ENCODE results near the gene COL8A1. TPM values are rescaled to one million over a fixed set of nuclear protein-coding genes. Genes with fewer than 3 reads are reported as not detected.

The COL8A1 gene
- total RNA-seq, 4 donors from 2014 or later = 31.5 to 139 (median 71.4) TPM

DNA sequence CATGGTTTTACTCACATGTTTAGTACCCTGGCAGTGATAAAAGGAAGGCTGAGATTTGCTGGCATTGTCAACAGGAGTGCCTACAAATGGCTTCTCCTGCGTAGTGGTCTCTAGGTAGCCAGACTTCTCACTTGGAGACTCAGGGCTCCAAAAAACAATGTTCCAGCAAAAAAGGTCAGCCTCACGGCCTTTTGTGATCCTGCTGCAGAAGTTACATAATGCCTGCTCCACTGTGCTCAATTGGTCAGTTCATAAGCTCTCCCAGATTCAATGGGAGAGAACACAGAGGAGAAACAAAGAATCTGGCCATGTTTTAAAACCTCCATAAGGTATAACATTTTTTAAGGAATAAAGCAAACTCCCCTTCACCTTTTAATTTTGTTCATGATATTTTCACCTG is 103.2 kb downstream of the COL8A1 start:
- Histone ChIP-seq H3K27me3 (no peaks in the 10 kb centered on the region), H3K4me3 (no peak overlapping the region), H3K9me3 (no peaks in the 10 kb centered on the region), H3K4me1 (peaks cover 0 to 5% (median 0%) of the 10 kb centered on the region in 4 donors), H3K36me3 (peaks cover 0 to 3% (median 0%) of the 10 kb centered on the region in 4 donors), H3K27ac (replicated peaks in 1 of 4) (no peak overlapping the region)
- DNase-seq (ENCODE audit: extremely low spot score) = no peak
- 47% methylated on average over 2 of the region's 2 CpGs for WGBS
- intact Hi-C loops (cut with DNase I) = no loop called here
- no peak for TF ChIP-seq POLR2A (IDR thresholded peaks at IDR 0.05; ENCODE audit: low read depth)

DNA sequence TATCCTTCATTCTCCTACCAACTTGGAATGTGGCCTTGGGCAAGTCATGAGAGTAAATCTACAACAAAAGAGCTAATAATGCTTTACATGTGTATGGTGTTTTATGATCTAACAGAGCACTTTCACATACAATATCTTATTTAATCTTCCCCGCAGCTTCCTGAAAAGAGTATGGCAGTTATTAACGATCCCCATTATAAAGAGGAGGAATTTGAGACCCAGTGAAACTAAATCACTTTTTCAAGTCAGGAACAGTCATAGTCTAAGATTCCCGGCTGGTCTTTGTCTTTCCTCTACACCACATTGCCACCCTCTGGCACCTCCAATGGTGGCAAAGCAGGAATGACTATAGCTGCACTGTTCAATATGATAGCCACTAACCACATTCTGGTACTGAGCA is 109.5 kb downstream of the COL8A1 start:
- WGBS = 70% methylated on average over 3 of the region's 3 CpGs
- no peak for TF ChIP-seq POLR2AphosphoS5 (IDR thresholded peaks at IDR 0.05)
- TF ChIP-seq, protein P1, sequence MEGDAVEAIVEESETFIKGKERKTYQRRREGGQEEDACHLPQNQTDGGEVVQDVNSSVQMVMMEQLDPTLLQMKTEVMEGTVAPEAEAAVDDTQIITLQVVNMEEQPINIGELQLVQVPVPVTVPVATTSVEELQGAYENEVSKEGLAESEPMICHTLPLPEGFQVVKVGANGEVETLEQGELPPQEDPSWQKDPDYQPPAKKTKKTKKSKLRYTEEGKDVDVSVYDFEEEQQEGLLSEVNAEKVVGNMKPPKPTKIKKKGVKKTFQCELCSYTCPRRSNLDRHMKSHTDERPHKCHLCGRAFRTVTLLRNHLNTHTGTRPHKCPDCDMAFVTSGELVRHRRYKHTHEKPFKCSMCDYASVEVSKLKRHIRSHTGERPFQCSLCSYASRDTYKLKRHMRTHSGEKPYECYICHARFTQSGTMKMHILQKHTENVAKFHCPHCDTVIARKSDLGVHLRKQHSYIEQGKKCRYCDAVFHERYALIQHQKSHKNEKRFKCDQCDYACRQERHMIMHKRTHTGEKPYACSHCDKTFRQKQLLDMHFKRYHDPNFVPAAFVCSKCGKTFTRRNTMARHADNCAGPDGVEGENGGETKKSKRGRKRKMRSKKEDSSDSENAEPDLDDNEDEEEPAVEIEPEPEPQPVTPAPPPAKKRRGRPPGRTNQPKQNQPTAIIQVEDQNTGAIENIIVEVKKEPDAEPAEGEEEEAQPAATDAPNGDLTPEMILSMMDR (IDR thresholded peaks at IDR 0.05) = peak in 2 of 3 experiments; percentile 13 to 32
- no peaks in the 10 kb centered on the region for H3K9me3 ChIP-seq
- intact Hi-C loops (cut with DNase I) = no loop called here
- no peak for DNase-seq (ENCODE audit: extremely low spot score)
- H3K27me3 ChIP-seq = no peaks in the 10 kb centered on the region
- H3K36me3 ChIP-seq = peaks cover 0 to 3% (median 0%) of the 10 kb centered on the region in 4 donors
- H3K4me1 ChIP-seq = peaks cover 0 to 2% (median 0%) of the 10 kb centered on the region in 4 donors
- H3K27ac ChIP-seq (replicated peaks in 1 of 4) = no peak overlapping the region
- no peak overlapping the region for H3K4me3 ChIP-seq

DNA sequence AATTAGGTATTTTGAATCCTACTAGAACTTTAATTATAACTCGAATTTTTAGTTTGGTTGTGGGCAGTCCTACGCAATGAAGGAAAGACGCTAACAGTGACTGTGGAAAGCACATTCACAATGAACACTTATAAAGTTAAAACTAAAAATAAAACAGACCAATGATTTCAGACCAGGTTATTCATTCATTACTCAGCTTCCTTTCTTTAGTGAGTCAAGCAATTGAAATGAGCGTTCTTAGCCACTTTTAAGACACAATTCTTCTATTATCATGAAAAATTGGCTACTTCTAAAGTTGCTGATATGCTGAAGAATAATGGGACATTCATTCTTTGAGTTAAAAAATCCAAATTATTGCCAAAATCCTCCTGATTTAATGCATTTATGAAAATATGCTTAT is 113.3 kb downstream of the COL8A1 start:
- H3K27ac ChIP-seq (replicated peaks in 1 of 4) = no peak overlapping the region
- WGBS = 66% methylated on average over 4 of the region's 4 CpGs

DNA sequence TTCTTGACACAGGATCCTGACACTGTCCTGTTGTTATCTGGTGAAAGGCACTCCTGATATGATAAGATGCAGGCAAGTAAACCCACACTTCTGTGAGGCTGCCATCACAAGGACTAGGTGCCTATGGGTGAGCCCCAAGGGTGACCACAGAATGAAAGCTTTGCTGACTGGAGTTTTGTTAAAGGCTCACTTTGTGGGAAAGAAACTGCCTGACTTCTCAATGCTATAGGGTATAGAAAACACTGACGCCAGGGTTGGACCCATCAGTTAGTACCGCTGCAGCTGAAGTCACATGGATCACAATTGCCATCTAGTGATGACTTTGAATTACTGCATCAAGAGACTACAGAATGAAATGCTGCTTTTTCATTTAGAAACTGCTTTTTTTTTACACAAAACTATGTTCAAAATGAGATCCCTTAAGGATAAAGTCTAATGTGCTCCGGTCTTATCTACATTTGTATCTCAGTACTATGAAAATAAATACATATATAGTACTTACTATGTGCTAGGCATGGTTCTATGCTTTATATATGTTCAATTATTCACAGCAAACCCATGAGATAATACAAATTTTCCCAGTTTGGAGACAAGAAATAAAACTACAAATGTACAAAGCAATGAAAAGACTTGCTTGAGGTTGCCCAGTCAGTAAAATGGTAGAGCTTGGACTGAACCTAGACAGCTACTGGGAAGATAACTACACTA is 115.0 kb downstream of the COL8A1 start:
- 4% methylated on average over 3 of the region's 3 CpGs for WGBS
- intact Hi-C loops (cut with DNase I) = loop anchor here (5.0 kb wide), 1 partner anchor 731 kb away; no protein-coding TSS in a partner anchor

More for the DNA sequence above, 113.3 kb downstream of the COL8A1 start:
- no peaks in the 10 kb centered on the region for H3K9me3 ChIP-seq
- no peaks in the 10 kb centered on the region for H3K36me3 ChIP-seq
- no peak overlapping the region for H3K4me3 ChIP-seq
- TF ChIP-seq POLR2A (IDR thresholded peaks at IDR 0.05; ENCODE audit: low read depth) = no peak
- no peak for TF ChIP-seq POLR2AphosphoS5 (IDR thresholded peaks at IDR 0.05)
- TF ChIP-seq EP300 (IDR thresholded peaks at IDR 0.05) = no peak
- TF ChIP-seq, protein P1 (IDR thresholded peaks at IDR 0.05) = no peak
- intact Hi-C loops (cut with DNase I) = loop anchor here (5.0 kb wide), 1 partner anchor 729 kb away; no protein-coding TSS in a partner anchor
- no peaks in the 10 kb centered on the region for H3K27me3 ChIP-seq
- no peak for DNase-seq (ENCODE audit: extremely low spot score)
- H3K4me1 ChIP-seq = peaks cover 0 to 9% (median 7%) of the 10 kb centered on the region in 4 donors

DNA sequence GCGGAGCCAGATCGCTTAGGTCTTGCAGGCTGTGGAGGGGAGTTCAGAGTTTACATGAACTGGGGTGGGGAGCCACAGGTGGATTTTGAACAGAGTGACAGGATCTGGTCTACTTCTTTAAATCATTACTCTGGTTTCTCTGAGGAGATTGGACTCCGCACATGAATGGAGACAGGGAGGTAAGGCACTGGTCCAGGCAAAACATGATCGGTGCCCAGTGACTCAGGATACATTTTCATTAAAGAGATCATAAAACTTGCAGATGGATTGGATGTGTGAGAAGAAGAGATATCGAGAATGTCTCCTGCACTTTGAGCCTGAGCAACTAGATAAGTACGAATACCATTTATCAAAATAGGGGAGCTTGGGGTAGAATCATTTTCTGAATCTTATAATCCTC is 117.4 kb downstream of the COL8A1 start:
- H3K36me3 ChIP-seq = no peaks in the 10 kb centered on the region
- no peak for TF ChIP-seq EP300 (IDR thresholded peaks at IDR 0.05)
- no peaks in the 10 kb centered on the region for H3K27me3 ChIP-seq
- WGBS = 83% methylated on average over 6 of the region's 6 CpGs
- H3K4me3 ChIP-seq = no peak overlapping the region
- no peak overlapping the region for H3K27ac ChIP-seq (replicated peaks in 1 of 4)
- peaks cover 11 to 38% (median 26%) of the 10 kb centered on the region in 4 donors for H3K4me1 ChIP-seq
- intact Hi-C loops (cut with DNase I) = loop anchor here (2.0 kb wide), 1 partner anchor 257 kb away; no protein-coding TSS in a partner anchor
- no peak for DNase-seq (ENCODE audit: extremely low spot score)
- H3K9me3 ChIP-seq = no peaks in the 10 kb centered on the region

More for the DNA sequence above, 115.0 kb downstream of the COL8A1 start:
- Histone ChIP-seq H3K27me3 (no peaks in the 10 kb centered on the region), H3K4me3 (no peak overlapping the region), H3K36me3 (no peaks in the 10 kb centered on the region), H3K4me1 (peaks cover 2 to 21% (median 12%) of the 10 kb centered on the region in 4 donors), H3K27ac (replicated peaks in 1 of 4) (no peak overlapping the region), H3K9me3 (no peaks in the 10 kb centered on the region)
- no peak for DNase-seq (ENCODE audit: extremely low spot score)
- TF ChIP-seq, protein P1 (IDR thresholded peaks at IDR 0.05) = peak; percentile 60 to 81 (median 71)
- TF ChIP-seq EP300 (IDR thresholded peaks at IDR 0.05) (no peak), POLR2AphosphoS5 (IDR thresholded peaks at IDR 0.05) (no peak)

Measured in esophagus muscularis mucosa (tissue), 4 donors.